SK-N-SH (cell line): ENCODE results near the gene P2RX1. TPM values are rescaled to one million over a fixed set of nuclear protein-coding genes. Genes with fewer than 3 reads are reported as not detected.

Experiments used
- CTCF ChIA-PET: fragments of 300-600, 350-600 bp; formaldehyde crosslinking; extraction: SDS; loops from one replicate; lab custom pipeline; 2021; lab: Yijun Ruan, JAX
- POLR2A ChIA-PET: fragments of 350-600 bp; sonication (Branson Sonifier 250); formaldehyde crosslinking; extraction: SDS; loops from one replicate; lab custom pipeline; 2020; ENCODE audit warnings: antibody characterized with exemption, inconsistent platforms; lab: Yijun Ruan, JAX
- DNase-seq: peaks from one replicate; pipeline ENCODE4 v3.0.0; 2012
- H2AFZ ChIP-seq: fragments of 200-600 bp; sonication (generic); 2 replicates; pipeline ENCODE4 v1.8.1; 2016; ENCODE audit warnings: antibody characterized with exemption, mild to moderate bottlenecking, low read depth
- H3F3A ChIP-seq: fragments of 200-600 bp; sonication (generic); replicated peaks from 2 replicates; pipeline ENCODE3; 2016; ENCODE audit warnings: antibody characterized with exemption, mild to moderate bottlenecking; ENCODE audit not compliant: insufficient read depth
- H3K27ac ChIP-seq, 2 experiments: fragments of 200-500 bp in 1 of 2; fragments of 200-600 bp in 1 of 2; sonication (Bioruptor generic) in 1 of 2; sonication (generic), shearing (Covaris generic) in 1 of 2; 2 replicates each; pipeline versions ENCODE4 v1.5.1 to v1.6.1; 2014 to 2016; ENCODE audit warnings: low read depth in 2 of 2, inconsistent platforms in 1 of 2, low read length in 1 of 2, mild to moderate bottlenecking in 1 of 2, mixed read lengths in 1 of 2
- H3K27me3 ChIP-seq: fragments of 200-600 bp; sonication (generic), shearing (Covaris generic); 2 replicates; pipeline ENCODE4 v1.6.1; 2016; ENCODE audit warnings: mixed run types; ENCODE audit not compliant: insufficient read depth
- H3K36me3 ChIP-seq, 2 experiments: fragments of 200-500 bp in 1 of 2; fragments of 200-600 bp in 1 of 2; sonication (Bioruptor generic) in 1 of 2; sonication (generic) in 1 of 2; replicated peaks in 1 of 2; 2 replicates each; pipeline versions ENCODE3 to v1.5.1; 2014 to 2016; ENCODE audit warnings: low read length in 1 of 2, mild to moderate bottlenecking in 1 of 2; ENCODE audit not compliant: insufficient read depth in 2 of 2, control insufficient read depth in 1 of 2
- H3K4me1 ChIP-seq, 2 experiments: fragments of 200-500 bp in 1 of 2; fragments of 200-600 bp in 1 of 2; sonication (Bioruptor generic) in 1 of 2; sonication (generic), shearing (Covaris generic) in 1 of 2; 2 replicates each; pipeline versions ENCODE4 v1.5.1 to v1.6.1; 2014 to 2016; ENCODE audit warnings: low read depth in 1 of 2, low read length in 1 of 2, mixed run types in 1 of 2; ENCODE audit not compliant: insufficient read depth in 2 of 2, control insufficient read depth in 1 of 2
- H3K4me2 ChIP-seq: fragments of 200-600 bp; sonication (generic), shearing (Covaris generic); 2 replicates; pipeline ENCODE4 v1.6.1; 2017; ENCODE audit warnings: mixed run types
- H3K4me3 ChIP-seq, 2 experiments: fragments of 200-500 bp in 1 of 2; fragments of 200-600 bp in 1 of 2; sonication (Bioruptor generic) in 1 of 2; sonication (generic), shearing (Covaris generic) in 1 of 2; 2 replicates each; pipeline versions ENCODE4 v1.5.1 to v1.8.1; 2014 to 2016; ENCODE audit warnings: low read depth in 2 of 2, inconsistent platforms in 1 of 2, low read length in 1 of 2, mild to moderate bottlenecking in 1 of 2, mixed read lengths in 1 of 2, moderate library complexity in 1 of 2
- H3K79me2 ChIP-seq: fragments of 200-600 bp; sonication (generic); 2 replicates; pipeline ENCODE4 v1.8.1; 2017; ENCODE audit warnings: mild to moderate bottlenecking; ENCODE audit not compliant: insufficient read depth
- H3K9ac ChIP-seq: fragments of 200-600 bp; sonication (generic); 2 replicates; pipeline ENCODE4 v1.6.1; 2017; ENCODE audit warnings: mixed run types
- H3K9me2 ChIP-seq: fragments of 200-600 bp; sonication (generic); 2 replicates; pipeline ENCODE4 v1.6.1; 2017; ENCODE audit warnings: mixed run types
- H3K9me3 ChIP-seq: fragments of 200-600 bp; sonication (generic); 2 replicates; pipeline ENCODE4 v1.6.1; 2017; ENCODE audit warnings: mixed run types, mild to moderate bottlenecking, moderate library complexity
- H4K20me1 ChIP-seq: fragments of 200-600 bp; sonication (generic); 2 replicates; pipeline ENCODE4 v1.6.1; 2017; ENCODE audit warnings: mild to moderate bottlenecking, mixed run types; ENCODE audit not compliant: insufficient read depth
- CTCF ChIP-seq: fragments of 200-600 bp; sonication (generic); IDR thresholded peaks from 2 replicates; pipeline ENCODE4 v1.6.1; 2017; ENCODE audit warnings: antibody characterized with exemption, mild to moderate bottlenecking, moderate library complexity
- ELF1 ChIP-seq: IDR thresholded peaks from 2 replicates; pipeline ENCODE4 v1.4.0; 2012
- EP300 ChIP-seq, 2 experiments: IDR thresholded peaks; 2 replicates each; pipeline versions ENCODE4 v1.4.0 to v1.6.1; 2012; ENCODE audit warnings: borderline replicate concordance in 1 of 2, low read depth in 1 of 2, low read length in 1 of 2
- FOSL2 ChIP-seq: IDR thresholded peaks from 2 replicates; pipeline ENCODE4 v1.4.0; 2012; ENCODE audit warnings: low read depth, mild to moderate bottlenecking, moderate library complexity, borderline replicate concordance
- FOXM1 ChIP-seq: IDR thresholded peaks from 2 replicates; pipeline ENCODE4 v1.4.0; 2012; ENCODE audit warnings: low read depth, mild to moderate bottlenecking
- GABPA ChIP-seq: IDR thresholded peaks from 2 replicates; pipeline ENCODE4 v1.4.0; 2012; ENCODE audit warnings: low read depth, mild to moderate bottlenecking
- NRF1 ChIP-seq: IDR thresholded peaks from 2 replicates; pipeline ENCODE4 v1.6.1; 2012; ENCODE audit warnings: low read depth, mild to moderate bottlenecking, low read length
- POLR2AphosphoS5 ChIP-seq: IDR thresholded peaks from 2 replicates; pipeline ENCODE4 v1.6.1; 2012; ENCODE audit warnings: low read depth, low read length
- RCOR1 ChIP-seq: fragments of 150-350 bp; IDR thresholded peaks from 2 replicates; pipeline ENCODE4 v1.6.1; 2017; ENCODE audit warnings: antibody characterized with exemption, low read length
- REST ChIP-seq: IDR thresholded peaks from 2 replicates; pipeline ENCODE4 v1.6.1; 2012; ENCODE audit warnings: mild to moderate bottlenecking, low read depth, low read length, moderate library complexity
- SMC3 ChIP-seq: IDR thresholded peaks from 2 replicates; pipeline ENCODE4 v1.6.1; 2012; ENCODE audit warnings: low read depth, low read length, improper control_type of control experiment
- TAF1 ChIP-seq: IDR thresholded peaks from 2 replicates; pipeline ENCODE4 v1.6.1; 2012; ENCODE audit warnings: low read depth, mild to moderate bottlenecking, low read length, moderate library complexity, borderline replicate concordance
- TCF12 ChIP-seq: IDR thresholded peaks from 2 replicates; pipeline ENCODE4 v1.4.0; 2012
- USF1 ChIP-seq: IDR thresholded peaks from 2 replicates; pipeline ENCODE4 v1.4.0; 2012; ENCODE audit warnings: low read depth, borderline replicate concordance
- WGBS: methylation state at CpG from one replicate; pipeline ENCODE4 v1.1.6; 2017; ENCODE audit warnings: low lambda C conversion rate; 5-methylcytosine and 5-hydroxymethylcytosine counted together
- polyA plus RNA-seq, 3 experiments: library from polyadenylated mRNA; depleted of rRNA; stranded (reverse); fragments of >200 nt; gene quantifications; 2 replicates each; pipeline ENCODE4 v1.2.3, GENCODE V29; 2012

P2RX1 gene
- polyA plus RNA-seq, 1 of the 3 experiments (the other 2 are of a cell fraction): not detected

- ChIA-PET POLR2A (no interaction called here), CTCF (interaction anchor here (1.1 to 1.4 kb wide), 3 partner anchors 11 to 122 kb away, joined by 3 to 5 read pairs (median 4); no protein-coding TSS in a partner anchor)
- TF ChIP-seq TCF12 (no peak), NRF1 (no peak), FOSL2 (no peak), POLR2AphosphoS5 (no peak), FOXM1 (no peak), RCOR1 (no peak), TAF1 (no peak), CTCF (no peak), REST (no peak), SMC3 (no peak), EP300 (IDR thresholded peaks at IDR 0.05; ENCODE audit: borderline replicate concordance in 1 of 2, low read depth in 1 of 2, low read length in 1 of 2) (no peak), ELF1 (no peak), USF1 (no peak), GABPA (no peak)
- Histone ChIP-seq H3K27ac (no peak overlapping the region), H3K27me3 (no peaks in the 10 kb centered on the region), H2AFZ (no peak overlapping the region), H4K20me1 (no peaks in the 10 kb centered on the region), H3F3A (no peaks in the 10 kb centered on the region), H3K4me1 (peaks cover 0 to 16% of the 10 kb centered on the region in 2 experiments; a peak in 1 of 4 replicates), H3K9me3 (no peaks in the 10 kb centered on the region), H3K4me3 (no peak overlapping the region), H3K79me2 (no peaks in the 10 kb centered on the region), H3K36me3 (no peaks in the 10 kb centered on the region), H3K9ac (no peak overlapping the region), H3K4me2 (no peak overlapping the region), H3K9me2 (no peaks in the 10 kb centered on the region)
- DNase-seq: no peak
- 55% methylated on average over 8 of the region's 14 CpGs for WGBS
Measured at GRCh38 chr17:3953542-3953941, 37.3 kb upstream of the P2RX1 start.
